DMS53 treated with DMSO at 0.1 percent for 48 hours (cell line): ENCODE measurements around the gene TENM3.

Source experiments
- DNase-seq: peaks from one replicate; lab custom pipeline; 2025; ENCODE audit not compliant: unreplicated experiment; lab: John Stamatoyannopoulos, UW

The TENM3 gene

GRCh38 chr4:182286035-182286434, 42.8 kb downstream of the TENM3 start:
- DNase-seq, result no peak

GRCh38 chr4:182286931-182287330, 43.7 kb downstream of the TENM3 start:
- DNase-seq, result no peak

- no peak for DNase-seq
Observed at GRCh38 chr4:182288534-182288933, 45.3 kb downstream of the TENM3 start.

GRCh38 chr4:182289809-182290208, 46.6 kb downstream of the TENM3 start:
- DNase-seq, result no peak

GRCh38 chr4:182291175-182291574, 48.0 kb downstream of the TENM3 start:
- DNase-seq, result no peak

DNA sequence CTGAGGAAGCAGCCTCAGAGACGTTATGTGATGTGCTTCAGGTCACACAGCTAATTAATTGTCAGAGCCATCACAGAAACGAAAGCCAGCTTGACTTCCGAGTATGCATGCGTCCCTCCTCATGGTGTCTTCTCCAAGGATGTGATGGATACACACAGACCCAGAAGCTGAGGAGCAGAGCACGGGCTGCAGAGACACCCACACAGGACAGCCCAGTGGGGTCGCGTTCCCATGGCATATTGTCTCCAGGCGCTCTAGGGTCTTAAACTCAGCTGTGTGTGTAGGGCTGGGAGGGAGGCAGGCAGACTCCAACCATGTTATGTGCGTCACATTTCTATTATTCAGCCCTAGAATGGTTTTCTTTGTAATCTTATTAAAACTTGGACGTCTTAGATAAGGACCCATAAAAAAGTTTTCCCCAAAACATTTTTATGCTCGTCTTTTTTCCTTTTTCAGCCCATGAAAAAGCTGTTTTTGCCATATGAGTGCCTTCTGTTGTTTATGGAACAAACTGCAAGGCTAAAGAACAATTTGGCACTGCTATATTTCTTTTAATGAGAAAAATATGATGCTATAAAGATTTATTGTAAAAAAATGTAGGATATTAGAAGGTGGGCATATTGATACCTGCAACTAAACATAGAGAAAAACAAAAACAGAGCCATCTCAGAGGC, 48.5 kb downstream of the TENM3 start:
- no peak for DNase-seq

DNA sequence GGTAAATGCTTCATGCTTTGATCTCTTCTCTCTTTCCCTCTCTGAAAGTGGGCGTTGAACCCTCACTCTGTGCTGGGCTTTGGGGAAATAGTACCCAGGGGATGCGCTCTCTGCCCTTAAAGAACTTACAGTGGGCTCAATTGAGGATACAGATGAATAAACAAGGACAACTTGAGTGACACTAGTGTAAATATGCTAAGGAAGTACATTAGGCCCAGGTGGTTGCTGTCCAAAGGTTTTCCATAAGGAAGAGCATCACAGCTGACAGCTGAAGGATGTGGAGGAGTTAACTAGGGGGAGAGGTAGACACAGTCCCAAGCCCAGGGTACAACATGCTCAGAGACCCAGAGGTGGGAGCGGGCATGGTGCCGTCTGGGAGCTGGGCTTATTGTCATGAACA, 49.4 kb downstream of the TENM3 start:
- DNase-seq, result no peak

DNA sequence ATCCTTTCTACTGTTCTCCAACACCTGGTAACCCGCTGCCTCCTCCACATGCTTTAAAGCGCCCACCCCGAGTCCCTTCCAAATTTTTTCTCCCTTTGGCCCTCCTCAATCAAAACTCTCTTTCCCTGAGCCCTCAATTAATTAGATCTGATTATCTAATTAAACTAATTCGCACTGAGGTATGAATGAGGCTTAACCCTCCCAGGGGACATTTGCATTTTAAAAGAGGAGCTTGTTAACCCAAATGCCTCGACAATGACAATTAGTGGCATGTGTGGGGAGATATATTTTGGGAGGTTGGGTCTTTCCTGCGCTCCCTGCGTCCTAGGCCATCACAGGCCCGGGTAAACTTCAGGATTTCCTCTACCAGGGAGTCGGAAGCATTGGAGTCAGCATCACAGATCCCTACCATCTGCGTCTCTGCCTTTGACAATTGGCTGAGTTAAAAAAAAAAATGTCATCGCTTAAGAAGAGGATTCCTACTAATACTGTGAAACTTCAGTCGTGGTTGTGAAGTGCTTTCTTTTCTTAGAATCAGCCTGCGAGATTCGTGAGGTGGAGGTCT, 50.6 kb downstream of the TENM3 start:
- DNase-seq, result no peak

GRCh38 chr4:182294451-182294850, 51.2 kb downstream of the TENM3 start:
- DNase-seq, result no peak

DNA sequence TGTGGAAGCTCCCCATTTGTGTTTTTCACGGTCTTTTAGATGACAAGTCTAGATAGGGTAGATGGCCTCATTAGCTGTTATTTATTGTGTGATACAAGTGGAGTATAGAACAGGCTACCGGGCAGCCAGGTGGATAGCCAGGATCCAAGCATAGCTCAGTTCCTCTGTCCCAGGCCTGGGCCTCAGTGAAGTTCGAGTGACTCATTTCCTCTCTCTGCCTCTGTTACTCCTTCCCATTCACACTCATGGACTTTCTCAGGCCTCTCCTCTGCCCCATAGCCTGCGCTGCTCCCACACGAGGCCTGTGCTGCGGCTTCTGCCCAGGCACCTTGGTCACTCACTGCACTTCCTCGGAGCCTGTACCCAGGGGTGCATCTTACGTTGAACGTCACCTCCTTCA, 54.5 kb downstream of the TENM3 start:
- DNase-seq, result no peak

DNA sequence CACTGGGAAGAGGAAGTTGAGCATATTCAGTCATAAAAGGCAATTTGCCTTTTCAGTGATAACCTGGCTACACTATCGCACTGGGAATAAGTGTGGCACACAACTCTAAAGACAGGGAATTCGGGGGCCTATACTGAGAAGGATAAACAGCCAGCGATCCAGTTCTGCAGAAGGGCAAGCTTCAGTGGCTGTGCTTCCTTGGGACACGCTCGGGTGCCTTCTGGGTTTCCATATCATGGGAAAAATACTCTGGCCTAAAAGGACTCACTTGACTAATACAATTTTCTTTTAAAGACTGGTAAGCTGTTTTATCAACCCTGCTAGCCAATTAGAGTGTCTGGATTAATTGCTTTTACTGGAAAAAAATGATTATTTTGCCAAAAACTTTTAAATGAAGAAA, 58.5 kb downstream of the TENM3 start:
- no peak for DNase-seq

DNA sequence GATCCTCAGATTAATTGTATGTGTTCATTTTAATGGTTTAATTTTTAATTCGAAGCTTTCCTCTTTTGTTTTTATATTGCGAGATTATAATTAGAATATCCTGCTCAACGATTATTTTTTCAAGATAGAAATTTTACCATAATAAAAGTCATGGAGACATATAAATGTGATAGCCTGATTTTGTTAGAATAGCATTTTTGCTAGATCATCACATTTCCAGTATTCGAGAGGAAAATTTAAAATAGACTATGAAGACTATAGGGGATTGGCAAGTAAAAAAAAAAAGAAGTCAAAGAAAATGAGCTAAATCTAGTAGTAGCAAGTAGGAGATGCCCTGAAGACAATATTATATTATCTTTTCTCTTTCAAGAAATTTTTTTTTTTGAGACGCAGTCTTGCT, 60.6 kb downstream of the TENM3 start:
- no peak for DNase-seq

- no peak for DNase-seq
Observed at GRCh38 chr4:182306792-182307507, 63.7 kb downstream of the TENM3 start.

- DNase-seq, result no peak
Observed at GRCh38 chr4:182307746-182308145, 64.5 kb downstream of the TENM3 start.

- DNase-seq, result no peak
Observed at GRCh38 chr4:182309877-182310276, 66.7 kb downstream of the TENM3 start.

DNA sequence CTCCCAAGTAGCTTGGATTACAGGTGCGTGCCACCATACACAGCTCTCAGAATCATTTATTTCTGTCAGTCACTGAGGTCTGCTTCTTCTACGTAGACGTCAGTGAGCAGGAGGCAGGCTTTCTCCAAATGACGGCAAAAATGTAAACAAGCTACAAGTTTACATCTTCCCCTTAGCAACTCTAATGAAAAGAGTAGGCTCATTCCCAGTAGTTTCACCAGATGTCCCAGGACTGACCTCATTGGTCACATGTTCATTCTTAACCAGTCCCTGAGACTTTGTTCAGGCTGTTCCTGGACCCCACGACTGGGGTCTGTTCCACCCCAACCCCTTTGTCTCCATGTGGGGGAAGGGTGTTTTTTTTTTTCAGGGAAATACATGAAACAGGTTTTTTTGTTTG, 67.1 kb downstream of the TENM3 start:
- no peak for DNase-seq

DNA sequence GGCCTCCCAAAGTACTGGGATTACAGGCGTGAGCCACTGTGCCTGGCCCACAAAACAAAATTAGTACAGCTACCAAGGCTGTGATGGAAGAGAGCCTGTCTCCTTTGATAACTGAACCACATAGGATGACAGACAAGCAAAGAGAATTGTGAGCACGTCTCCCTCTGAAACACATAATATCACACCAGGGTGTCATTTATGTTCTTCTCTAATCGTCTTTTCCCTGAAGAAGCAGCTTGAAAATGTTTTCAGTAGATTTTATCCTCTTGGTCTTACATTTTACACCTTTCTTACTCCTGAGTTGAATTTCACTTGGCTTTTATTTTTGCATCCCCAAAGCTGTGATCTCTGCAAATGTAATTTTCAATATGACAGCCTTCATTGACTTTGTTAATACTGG, 67.8 kb downstream of the TENM3 start:
- DNase-seq, result no peak

GRCh38 chr4:182314537-182314936, 71.3 kb downstream of the TENM3 start:
- no peak for DNase-seq

- DNase-seq, result no peak
Observed at GRCh38 chr4:182318256-182318655, 75.1 kb downstream of the TENM3 start.

DNA sequence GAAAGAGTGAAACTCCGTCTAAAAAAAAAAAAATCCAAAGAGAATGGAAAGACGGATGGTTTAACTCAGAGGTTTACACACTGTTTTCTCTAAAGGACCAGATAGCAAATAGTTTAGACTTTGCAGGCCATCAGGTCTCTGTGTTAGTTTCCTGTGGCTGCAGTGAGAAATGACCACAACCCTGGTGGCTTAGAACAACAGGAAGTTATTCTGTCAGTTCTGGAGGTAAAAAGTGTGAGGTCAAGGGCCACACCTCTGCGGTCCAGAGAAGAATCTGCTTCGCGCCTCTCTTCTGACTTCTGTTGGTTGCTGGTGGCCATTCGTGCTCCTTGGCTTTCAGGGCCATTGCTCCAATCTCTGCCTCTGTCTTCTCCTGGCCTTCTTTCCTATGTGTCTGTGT, 76.9 kb downstream of the TENM3 start:
- no peak for DNase-seq

DNA sequence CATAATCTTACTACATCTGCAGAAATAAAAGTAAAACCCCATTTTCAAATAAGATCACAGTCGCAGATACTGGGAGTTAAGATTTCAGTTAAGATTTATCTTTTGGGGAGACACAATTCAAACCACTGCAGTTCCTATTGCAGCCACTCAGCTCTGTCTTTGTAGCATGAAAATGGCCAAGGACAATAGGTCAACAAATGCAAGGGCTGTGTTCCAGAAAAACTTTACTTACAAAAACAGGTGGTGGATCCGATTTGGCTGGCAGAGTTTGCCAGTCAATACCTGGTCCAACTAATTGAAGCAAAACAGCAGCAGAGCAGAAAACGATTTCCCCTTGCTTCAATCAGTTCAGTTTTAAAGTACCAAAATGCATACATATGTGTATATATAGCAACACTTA, 77.4 kb downstream of the TENM3 start:
- DNase-seq, result no peak

DNA sequence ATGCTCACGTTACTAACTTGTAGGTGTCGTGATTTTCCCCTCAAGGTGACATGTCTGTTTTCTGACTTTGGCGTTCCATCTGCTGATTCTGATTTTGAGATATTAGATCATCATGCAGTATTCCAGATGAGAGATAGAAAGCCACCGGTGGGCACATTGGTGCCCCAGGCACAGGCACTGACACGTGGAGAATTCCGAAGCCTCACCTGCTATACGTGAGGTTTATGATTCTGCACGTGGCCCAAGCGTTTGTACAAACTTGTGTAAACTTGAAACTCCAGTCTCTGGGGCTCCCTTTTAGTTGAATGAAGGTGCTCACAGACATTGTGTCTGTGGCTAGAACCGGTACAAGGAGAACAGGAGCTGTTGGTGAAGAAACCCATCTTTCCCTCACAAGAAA, 81.1 kb downstream of the TENM3 start:
- DNase-seq, result no peak

GRCh38 chr4:182325397-182325796, 82.2 kb downstream of the TENM3 start:
- no peak for DNase-seq
